Sigmoid colon (tissue), 7 donors: ENCODE results near the gene AGBL1. TPM values are rescaled to one million over a fixed set of nuclear protein-coding genes. Genes with fewer than 3 reads are reported as not detected.

Experiments
- DNase-seq: peaks from one replicate; pipeline ENCODE4 v3.0.0-alpha.2; 2019
- H3K27ac ChIP-seq, 4 donors: fragments of 200-600 bp; sonication (generic); one replicate each; pipeline ENCODE4 v1.5.1; 2016 to 2019; ENCODE audit warnings: mild to moderate bottlenecking in 1 of 4
- H3K27me3 ChIP-seq, 3 donors: fragments of 200-600 bp; sonication (generic); one replicate each; pipeline ENCODE4 v1.5.1; 2019; ENCODE audit warnings: mild to moderate bottlenecking in 1 of 3
- H3K36me3 ChIP-seq, 4 donors: fragments of 200-600 bp; sonication (generic); one replicate each; pipeline ENCODE4 v1.5.1; 2016 to 2019
- H3K4me1 ChIP-seq, 4 donors: fragments of 200-600 bp; sonication (generic); one replicate each; pipeline ENCODE4 v1.5.1; 2017 to 2019
- H3K4me3 ChIP-seq, 4 donors: fragments of 200-600 bp; sonication (generic); one replicate each; pipeline ENCODE4 v1.5.1; 2017 to 2019; ENCODE audit warnings: mild to moderate bottlenecking in 2 of 4, moderate library complexity in 1 of 4
- H3K9me3 ChIP-seq, 4 donors: fragments of 200-600 bp in 3 of 4; sonication (generic) in 3 of 4; one replicate each; pipeline versions ENCODE4 v1.5.1 to v1.6.1; 2013 to 2019
- EP300 ChIP-seq, 4 donors: sonication (generic); formaldehyde crosslinking; IDR thresholded peaks; one replicate each; pipeline ENCODE4 v1.6.1; 2017; ENCODE audit warnings: antibody characterized with exemption in 4 of 4
- POLR2A ChIP-seq, 2 donors: fragments of 450-650 bp; IDR thresholded peaks; one replicate each; pipeline ENCODE4 v1.6.1; 2016; ENCODE audit warnings: antibody characterized with exemption in 2 of 2, mild to moderate bottlenecking in 2 of 2, moderate library complexity in 2 of 2
- POLR2AphosphoS5 ChIP-seq, 4 donors: sonication (generic); formaldehyde crosslinking; IDR thresholded peaks; one replicate each; pipeline ENCODE4 v1.6.1; 2017; ENCODE audit warnings: antibody characterized with exemption in 4 of 4
- WGBS, 2 donors: extraction: QIAGEN DNeasy Blood & Tissue Kit; methylation state at CpG; one replicate each; pipeline ENCODE4 v1.1.7; 2013; 5-methylcytosine and 5-hydroxymethylcytosine counted together
- intact Hi-C: fragments of 100-400 bp; cut with DNase I; formaldehyde crosslinking; loops from one replicate; pipeline ENCODE4 v1.15.1; 2023
- polyA plus RNA-seq, 3 donors: library from polyadenylated mRNA; stranded (reverse); fragments of 200-250 nt; gene quantifications; one replicate each; pipeline ENCODE4 v1.2.3, GENCODE V29; 2013
- total RNA-seq, 4 donors: library from RNA; depleted of rRNA; stranded (reverse); fragments of >200 nt; gene quantifications; one replicate each; pipeline ENCODE4 v1.1.0, GENCODE V29; 2016
- TF ChIP-seq, protein P1 (sequence below), 4 experiments: fragments of 450-650 bp in 3 of 4; fragments of 200-600 bp in 1 of 4; IDR thresholded peaks; one replicate each; pipeline ENCODE4 v1.5.1; 2016 to 2019; ENCODE audit warnings: antibody characterized with exemption in 4 of 4, mild to moderate bottlenecking in 3 of 4, moderate library complexity in 2 of 4
- donor health status: healthy with polysubstance abuse.
- donor health status: Bipolar disorder and iron deficiency.
- donor health status: healthy.

AGBL1 gene
- under 1 TPM in 2 of 4 donors, not detected in 2; 0.16 to 0.28 TPM for total RNA-seq
- not detected for polyA plus RNA-seq

DNA sequence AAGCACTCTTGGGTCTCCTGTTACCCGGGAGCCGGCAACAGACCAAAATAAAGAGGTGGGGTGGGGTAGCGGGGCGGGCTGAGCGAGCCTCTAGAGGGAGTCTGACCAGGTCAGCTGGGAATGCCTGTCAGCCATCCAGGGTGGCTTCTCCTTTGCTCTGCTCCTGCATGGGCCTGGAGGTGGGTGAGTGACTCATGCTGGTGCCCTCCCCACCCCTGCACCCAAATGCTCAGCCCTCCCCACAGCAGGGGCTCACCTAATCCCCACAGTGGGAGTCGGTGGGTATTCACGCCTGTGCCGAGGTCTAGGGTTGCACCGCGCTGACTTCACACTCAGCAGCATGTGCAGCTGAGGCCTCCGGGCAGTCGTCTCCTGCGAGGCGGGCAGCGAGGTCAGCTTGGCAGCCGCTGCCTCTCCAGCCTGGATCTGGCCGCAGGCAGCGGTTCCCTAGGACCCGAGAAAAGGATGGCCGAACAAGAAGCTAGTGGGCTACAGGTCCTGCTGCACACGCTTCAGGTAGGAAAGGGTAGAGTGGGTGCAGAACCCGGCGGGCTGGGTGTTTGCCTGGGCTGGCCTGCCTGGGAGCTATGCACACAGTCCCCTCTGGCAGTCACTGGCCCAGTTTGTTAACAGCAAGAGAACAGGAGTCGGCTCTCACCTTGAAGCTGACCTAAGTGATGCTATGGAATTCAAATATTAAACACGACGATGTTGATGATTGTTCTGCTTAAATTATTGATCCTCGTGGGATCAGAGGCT is at the start of gene AGBL1:
TSS of gene AGBL1 (plus strand) at position 364 of the 759 bp plus-strand sequence.
- Histone ChIP-seq H3K27me3 (peaks cover 0 to 2% (median 0%) of the 10 kb centered on the region in 3 donors), H3K4me3 (no peak within 1 kb of the TSS), H3K36me3 (no peaks in the 10 kb centered on the region), H3K27ac (no peak within 1 kb of the TSS), H3K4me1 (no peaks in the 10 kb centered on the region), H3K9me3 (no peaks in the 10 kb centered on the region)
- 77 to 81% methylated on average over 27 of the region's 27 CpGs for WGBS, 2 donors
- intact Hi-C loops: no loop called here
- TF ChIP-seq, protein P1, sequence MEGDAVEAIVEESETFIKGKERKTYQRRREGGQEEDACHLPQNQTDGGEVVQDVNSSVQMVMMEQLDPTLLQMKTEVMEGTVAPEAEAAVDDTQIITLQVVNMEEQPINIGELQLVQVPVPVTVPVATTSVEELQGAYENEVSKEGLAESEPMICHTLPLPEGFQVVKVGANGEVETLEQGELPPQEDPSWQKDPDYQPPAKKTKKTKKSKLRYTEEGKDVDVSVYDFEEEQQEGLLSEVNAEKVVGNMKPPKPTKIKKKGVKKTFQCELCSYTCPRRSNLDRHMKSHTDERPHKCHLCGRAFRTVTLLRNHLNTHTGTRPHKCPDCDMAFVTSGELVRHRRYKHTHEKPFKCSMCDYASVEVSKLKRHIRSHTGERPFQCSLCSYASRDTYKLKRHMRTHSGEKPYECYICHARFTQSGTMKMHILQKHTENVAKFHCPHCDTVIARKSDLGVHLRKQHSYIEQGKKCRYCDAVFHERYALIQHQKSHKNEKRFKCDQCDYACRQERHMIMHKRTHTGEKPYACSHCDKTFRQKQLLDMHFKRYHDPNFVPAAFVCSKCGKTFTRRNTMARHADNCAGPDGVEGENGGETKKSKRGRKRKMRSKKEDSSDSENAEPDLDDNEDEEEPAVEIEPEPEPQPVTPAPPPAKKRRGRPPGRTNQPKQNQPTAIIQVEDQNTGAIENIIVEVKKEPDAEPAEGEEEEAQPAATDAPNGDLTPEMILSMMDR (IDR thresholded peaks at IDR 0.05): no peak
- TF ChIP-seq POLR2AphosphoS5 (IDR thresholded peaks at IDR 0.05) (no peak), POLR2A (IDR thresholded peaks at IDR 0.05) (no peak), EP300 (IDR thresholded peaks at IDR 0.05) (no peak)
- no peak for DNase-seq

DNA sequence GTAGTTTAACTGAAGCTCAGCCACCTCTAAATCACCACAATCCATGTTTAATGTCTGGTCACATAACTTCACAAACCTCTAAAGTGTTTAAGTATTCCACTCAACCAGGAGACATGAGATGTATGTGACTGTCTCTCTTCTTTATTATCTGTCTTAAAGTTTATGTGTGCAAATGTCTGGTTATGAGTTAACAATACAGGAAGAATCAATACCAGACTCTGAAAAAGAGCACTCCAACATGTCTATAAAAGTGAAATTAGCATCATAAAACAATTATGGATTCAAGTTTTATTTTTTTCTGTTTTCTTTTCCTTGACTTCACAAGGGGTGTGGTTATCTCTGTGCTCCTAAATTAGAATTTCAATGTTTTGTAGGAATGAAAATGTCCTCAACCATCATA is 44.8 kb upstream of the AGBL1 start:
- no peaks in the 10 kb centered on the region for H3K4me1 ChIP-seq
- intact Hi-C loops: no loop called here
- H3K36me3 ChIP-seq: no peaks in the 10 kb centered on the region
- DNase-seq: no peak
- no peak overlapping the region for H3K27ac ChIP-seq
- H3K9me3 ChIP-seq: no peaks in the 10 kb centered on the region
- TF ChIP-seq, protein P1 (IDR thresholded peaks at IDR 0.05): no peak
- no peak for TF ChIP-seq EP300 (IDR thresholded peaks at IDR 0.05)
- no peak for TF ChIP-seq POLR2A (IDR thresholded peaks at IDR 0.05)
- TF ChIP-seq POLR2AphosphoS5 (IDR thresholded peaks at IDR 0.05): no peak
- no peak overlapping the region for H3K4me3 ChIP-seq
- H3K27me3 ChIP-seq: no peaks in the 10 kb centered on the region

DNA sequence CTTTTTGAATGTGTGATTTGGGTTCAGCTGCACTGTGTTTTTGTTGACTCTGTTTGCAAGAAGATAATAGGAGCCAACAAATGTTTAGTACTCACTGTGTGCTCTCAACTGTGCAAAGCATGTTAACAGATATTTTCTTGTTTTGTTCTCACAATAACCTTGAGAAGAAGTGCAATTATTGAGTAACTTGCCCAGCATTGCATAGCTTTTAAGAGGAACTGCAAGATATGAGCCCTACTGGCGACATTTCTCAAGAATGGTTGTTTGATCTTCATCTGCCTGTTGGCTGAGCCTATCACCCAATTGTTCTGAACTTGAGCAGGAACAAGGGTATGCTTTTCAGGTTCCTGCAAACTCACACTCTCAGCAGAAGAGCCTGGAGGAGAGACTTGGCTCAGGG is 43.4 kb upstream of the AGBL1 start:
- no peak for DNase-seq
- H3K9me3 ChIP-seq: no peaks in the 10 kb centered on the region
- intact Hi-C loops: no loop called here
- no peaks in the 10 kb centered on the region for H3K36me3 ChIP-seq
- H3K4me1 ChIP-seq: no peaks in the 10 kb centered on the region
- no peak overlapping the region for H3K27ac ChIP-seq
- 46 to 68% methylated on average over 1 of the region's 1 CpG for WGBS, 2 donors
- H3K4me3 ChIP-seq: no peak overlapping the region
- no peaks in the 10 kb centered on the region for H3K27me3 ChIP-seq
- no peak for TF ChIP-seq POLR2AphosphoS5 (IDR thresholded peaks at IDR 0.05)
- TF ChIP-seq, protein P1 (IDR thresholded peaks at IDR 0.05): no peak
- TF ChIP-seq EP300 (IDR thresholded peaks at IDR 0.05): no peak
- no peak for TF ChIP-seq POLR2A (IDR thresholded peaks at IDR 0.05)

DNA sequence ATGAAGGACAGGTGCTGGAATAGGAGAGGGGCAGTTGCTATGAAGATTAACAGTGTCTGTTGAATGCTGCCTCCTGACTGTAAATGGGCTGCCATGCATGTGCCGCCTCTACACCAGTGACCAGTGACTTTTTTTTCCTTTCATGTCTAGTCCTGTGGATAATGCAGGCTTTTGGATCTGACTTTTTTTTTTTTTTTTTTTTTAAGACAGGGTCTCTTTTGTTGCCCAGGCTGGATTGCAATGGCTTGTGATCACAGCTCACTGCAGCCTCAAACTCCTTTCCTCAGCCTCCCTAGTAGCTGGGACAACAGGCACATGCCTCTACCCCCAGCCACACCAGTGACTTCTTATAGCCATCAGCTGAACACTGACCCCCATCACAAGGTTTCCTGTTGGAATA is 41.2 kb upstream of the AGBL1 start:
- no peak for DNase-seq

More for the DNA sequence above, 41.2 kb upstream of the AGBL1 start:
- H3K36me3 ChIP-seq: no peaks in the 10 kb centered on the region
- no peaks in the 10 kb centered on the region for H3K4me1 ChIP-seq
- TF ChIP-seq, protein P1 (IDR thresholded peaks at IDR 0.05): no peak
- TF ChIP-seq POLR2AphosphoS5 (IDR thresholded peaks at IDR 0.05) (no peak), EP300 (IDR thresholded peaks at IDR 0.05) (no peak), POLR2A (IDR thresholded peaks at IDR 0.05) (no peak)
- H3K9me3 ChIP-seq: no peaks in the 10 kb centered on the region
- intact Hi-C loops: no loop called here
- H3K27me3 ChIP-seq: no peaks in the 10 kb centered on the region
- H3K27ac ChIP-seq: no peak overlapping the region
- no peak overlapping the region for H3K4me3 ChIP-seq
- 94 to 98% methylated on average over 1 of the region's 1 CpG for WGBS, 2 donors
